SK-N-SH (cell line): Measurements from ENCODE around the gene SRSF12.

Experiments used
- FOXJ3 ChIP-seq: sonication (generic); formaldehyde crosslinking; IDR thresholded peaks from 2 replicates; pipeline ENCODE4 v1.5.1; 2020; ENCODE audit warnings: mild to moderate bottlenecking, missing genetic modification reagents
- POLR2AphosphoS5 ChIP-seq: IDR thresholded peaks from 2 replicates; pipeline ENCODE4 v1.6.1; 2012; ENCODE audit warnings: low read depth, low read length

GRCh38 chr6:89081129-89081422 lies 36.8 kb downstream of the SRSF12 start:
- no peak for TF ChIP-seq POLR2AphosphoS5
- TF ChIP-seq FOXJ3 (CRISPR knock-in tag), result no peak
